Prostate gland (tissue), 2 donors: ENCODE data around the gene NPIPB8. TPM values are rescaled to one million over a fixed set of nuclear protein-coding genes. Genes with fewer than 3 reads are reported as not detected.
"Not testable (repeated sequence)": the region's sequence is repeated elsewhere in the genome, so short reads cannot be mapped to it uniquely, and the experiment has no call there.

Source experiments
- DNase-seq: peaks from one replicate; pipeline ENCODE4 v3.0.0-alpha.2; 2019; ENCODE audit warnings: low spot score
- H3K27ac ChIP-seq, 2 donors: fragments of 200-600 bp; sonication (generic); 2 replicates each; pipeline ENCODE4 v1.5.1; 2017 to 2019
- H3K27me3 ChIP-seq: fragments of 200-600 bp; sonication (generic); replicated peaks from 2 replicates; pipeline ENCODE4 v1.5.1; 2019; ENCODE audit not compliant: insufficient read depth
- H3K36me3 ChIP-seq, 2 donors: fragments of 200-600 bp; sonication (generic); 1 replicate in 1 of 2; 2 replicates in 1 of 2; pipeline versions ENCODE4 v1.5.1 to v1.8.1; 2017 to 2019
- H3K4me1 ChIP-seq: fragments of 200-600 bp; sonication (generic); replicated peaks from 2 replicates; pipeline ENCODE4 v1.5.1; 2019
- H3K4me3 ChIP-seq, 2 donors: fragments of 200-600 bp; sonication (generic); 2 replicates each; pipeline ENCODE4 v1.5.1; 2017 to 2019
- H3K9me3 ChIP-seq: fragments of 200-600 bp; sonication (generic); 2 replicates; pipeline ENCODE4 v1.5.1; 2017
- CTCF ChIP-seq, 4 experiments: fragments of 200-600 bp in 2 of 4; fragments of 450-650 bp in 2 of 4; sonication (generic) in 2 of 4; IDR thresholded peaks; 1 replicate in 3 of 4; 2 replicates in 1 of 4; pipeline ENCODE4 v1.5.1; 2016 to 2019; ENCODE audit warnings: antibody characterized with exemption in 4 of 4, mild to moderate bottlenecking in 2 of 4, moderate library complexity in 2 of 4
- POLR2A ChIP-seq: fragments of 450-650 bp; IDR thresholded peaks from one replicate; pipeline ENCODE4 v1.6.1; 2016; ENCODE audit warnings: antibody characterized with exemption, mild to moderate bottlenecking
- POLR2AphosphoS5 ChIP-seq: sonication (generic); formaldehyde crosslinking; IDR thresholded peaks from one replicate; pipeline ENCODE4 v1.6.1; 2017; ENCODE audit warnings: antibody characterized with exemption
- WGBS: methylation state at CpG from one replicate; pipeline ENCODE4 v1.1.5; 2018; 5-methylcytosine and 5-hydroxymethylcytosine counted together
- intact Hi-C: fragments of 100-400 bp; cut with DNase I; formaldehyde crosslinking; loops from one replicate; pipeline ENCODE4 v1.14.2; 2022
- total RNA-seq, 2 donors: library from RNA; depleted of rRNA; stranded (reverse); fragments of >200 nt; gene quantifications; one replicate each; pipeline ENCODE4 v1.1.0, GENCODE V29; 2016

Gene NPIPB8
- total RNA-seq, 2 donors from 2014 or later, result 6.0 TPM; not detected in 1

DNA sequence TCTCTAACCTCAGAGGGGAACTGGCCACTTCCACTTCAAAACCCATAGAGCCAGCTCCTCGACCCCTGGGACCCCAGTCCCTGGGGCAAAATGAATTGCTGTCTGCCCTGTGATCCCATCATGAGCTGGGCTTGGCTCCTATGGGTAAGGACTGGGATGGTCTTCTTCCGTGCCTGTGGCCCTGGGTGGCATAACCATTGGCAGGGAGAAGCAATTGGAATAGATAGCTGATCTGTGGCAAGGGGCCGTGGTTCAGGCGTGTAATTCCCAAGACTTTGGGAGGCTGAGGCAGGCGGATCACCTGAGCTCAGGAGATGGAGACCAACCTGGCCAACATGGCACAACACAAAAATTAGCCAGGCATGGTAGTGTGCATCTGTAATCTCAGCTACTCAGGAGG, 45.4 kb upstream of the NPIPB8 start:
- intact Hi-C loops, result no loop called here
- Histone ChIP-seq H3K4me3 (no peak overlapping the region), H3K9me3 (no peaks in the 10 kb centered on the region), H3K36me3 (peaks cover 9 to 10% of the 10 kb centered on the region in 2 donors), H3K27me3 (no peaks in the 10 kb centered on the region), H3K27ac (no peak overlapping the region), H3K4me1 (no peaks in the 10 kb centered on the region)
- no peak for TF ChIP-seq POLR2A
- DNase-seq, result no peak
- WGBS, result 94% methylated on average over 5 of the region's 5 CpGs

GRCh38 chr16:28592979-28593553, 44.8 kb upstream of the NPIPB8 start:
- no peaks in the 10 kb centered on the region for H3K27me3 ChIP-seq
- H3K4me3 ChIP-seq, result no peak overlapping the region
- 95% methylated on average over 13 of the region's 13 CpGs for WGBS
- H3K36me3 ChIP-seq, result peaks cover 9 to 10% of the 10 kb centered on the region in 2 donors
- H3K4me1 ChIP-seq, result no peaks in the 10 kb centered on the region
- intact Hi-C loops, result no loop called here
- TF ChIP-seq POLR2A (no peak), CTCF (IDR thresholded peaks at IDR 0.05) (no peak), POLR2AphosphoS5 (no peak)
- no peak overlapping the region for H3K27ac ChIP-seq
- no peak for DNase-seq
- no peaks in the 10 kb centered on the region for H3K9me3 ChIP-seq

DNA sequence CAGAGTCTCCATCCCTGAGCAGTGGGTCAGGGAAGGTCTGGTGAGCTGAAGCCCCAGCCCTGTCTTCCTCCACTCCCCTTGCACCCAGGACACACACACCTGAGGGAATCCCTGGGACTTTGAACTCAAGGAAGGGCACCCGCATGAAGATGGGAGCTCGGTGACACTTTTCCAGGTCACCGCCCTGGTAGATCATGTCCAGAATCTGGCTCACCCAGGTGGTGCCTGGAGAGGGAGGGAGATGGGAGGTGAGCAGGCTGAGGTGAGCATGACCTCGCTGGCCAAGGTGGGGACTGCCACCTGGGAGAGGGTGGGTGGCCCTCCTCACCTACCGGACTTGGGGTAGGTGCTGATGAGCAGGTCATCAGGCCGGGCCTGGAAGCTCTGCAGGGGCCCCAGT, 42.4 kb upstream of the NPIPB8 start:
- H3K4me1 ChIP-seq, H3K27me3 ChIP-seq, DNase-seq, H3K9me3 ChIP-seq, intact Hi-C loops, H3K27ac ChIP-seq, H3K36me3 ChIP-seq, H3K4me3 ChIP-seq: not testable (repeated sequence)
- WGBS, result 90% methylated on average over 6 of the region's 6 CpGs

DNA sequence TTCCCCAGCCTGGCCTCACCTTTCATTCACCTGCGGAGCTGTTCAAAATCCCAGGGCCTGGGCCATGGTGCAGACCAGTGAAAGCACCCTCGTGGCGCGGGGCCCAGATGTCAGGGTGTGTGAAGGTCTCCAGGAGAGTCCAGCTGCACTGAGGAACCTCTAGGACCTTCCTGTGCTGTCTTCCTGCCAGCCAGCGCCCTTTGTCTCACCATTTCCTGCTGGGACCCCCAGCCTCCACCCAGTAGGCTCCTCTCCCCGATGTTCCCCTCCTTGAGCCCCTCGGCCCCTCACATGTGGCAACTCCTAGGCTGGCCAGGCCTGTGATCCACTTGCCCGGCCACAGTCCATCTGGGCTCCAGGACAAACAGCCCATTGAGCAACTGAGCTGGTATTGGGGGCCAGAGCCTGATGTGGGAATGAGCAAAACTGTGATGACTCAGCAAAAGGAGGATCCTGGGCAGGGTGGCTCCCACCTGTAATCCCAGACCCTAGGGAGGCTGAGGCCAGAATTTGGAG, 41.7 kb upstream of the NPIPB8 start:
- H3K36me3 ChIP-seq, result no peaks in the 10 kb centered on the region
- no peak overlapping the region for H3K4me3 ChIP-seq
- no peak for DNase-seq
- no peaks in the 10 kb centered on the region for H3K4me1 ChIP-seq
- TF ChIP-seq POLR2AphosphoS5, result no peak
- TF ChIP-seq POLR2A, result no peak
- TF ChIP-seq CTCF (IDR thresholded peaks at IDR 0.05), result no peak
- intact Hi-C loops, result no loop called here
- no peak overlapping the region for H3K27ac ChIP-seq
- WGBS, result 90% methylated on average over 8 of the region's 8 CpGs
- no peaks in the 10 kb centered on the region for H3K27me3 ChIP-seq
- H3K9me3 ChIP-seq, result no peaks in the 10 kb centered on the region

DNA sequence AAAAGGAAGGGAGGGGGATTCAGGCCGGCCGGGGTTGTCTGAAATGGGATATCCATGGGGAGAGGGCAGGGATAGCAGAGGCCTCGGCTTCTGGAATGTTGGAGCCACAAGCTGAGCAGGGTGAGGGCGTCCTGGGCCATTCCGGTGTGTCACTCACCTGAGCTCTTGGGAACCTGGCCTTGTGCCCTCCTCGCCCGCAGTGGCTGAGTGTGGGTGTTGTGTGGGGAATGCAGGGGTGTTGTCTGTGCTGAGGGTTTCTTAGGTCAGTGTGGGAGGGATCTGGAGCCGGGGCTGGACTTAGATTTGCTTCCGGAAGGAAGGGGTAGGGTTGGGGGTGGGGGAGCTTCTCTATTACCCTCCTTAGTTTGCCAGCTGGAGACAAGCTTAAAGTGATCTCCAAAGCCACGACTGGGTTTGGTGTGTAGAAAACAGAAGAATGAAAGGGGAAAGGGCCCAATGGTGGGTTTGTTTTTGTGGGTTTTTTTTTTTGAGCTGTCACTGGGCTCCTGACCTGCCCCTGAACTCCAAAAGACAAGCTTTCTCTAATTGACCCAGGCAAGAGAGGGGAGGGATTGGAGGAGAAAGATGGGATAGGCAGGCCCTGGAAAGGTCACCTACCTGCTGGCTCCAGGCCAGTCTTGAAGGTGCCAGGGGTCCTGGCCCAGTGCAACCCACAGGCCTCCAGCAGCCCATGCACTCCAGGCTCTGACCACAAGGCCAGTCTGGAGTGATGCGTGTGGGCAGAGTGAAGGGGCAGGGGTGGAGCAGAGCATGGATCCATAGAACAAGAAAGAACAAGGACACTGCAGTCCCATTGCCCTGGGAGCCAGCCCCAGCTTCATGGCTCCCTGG, 40.8 kb upstream of the NPIPB8 start, which contains the start of gene SULT1A2:
Gene SULT1A2 (minus strand): TSS at position 211 of the 852 bp plus-strand sequence. CDS start 1,120 bp downstream, outside the sequence.
- WGBS, result 27% methylated on average over 11 of the region's 11 CpGs
- intact Hi-C loops, result no loop called here
- Histone ChIP-seq H3K4me3 (no peak within 1 kb of the TSS), H3K27me3 (no peaks in the 10 kb centered on the region), H3K4me1 (no peaks in the 10 kb centered on the region), H3K36me3 (no peaks in the 10 kb centered on the region), H3K9me3 (no peaks in the 10 kb centered on the region), H3K27ac (no peak within 1 kb of the TSS)
- TF ChIP-seq POLR2AphosphoS5, result no peak
- no peak for TF ChIP-seq POLR2A
- TF ChIP-seq CTCF (IDR thresholded peaks at IDR 0.05), result no peak
- DNase-seq, result no peak
